ENCODE data around the gene CRTC1.

GRCh38 chr19:18657590-18658365 lies 25.7 kb upstream of the CRTC1 start:
- TF ChIP-seq EZH2 (IDR thresholded peaks at IDR 0.05; ENCODE audit: borderline replicate concordance, low read depth, low read length, poor library complexity, severe bottlenecking) = no peak
- TF ChIP-seq, protein P1, sequence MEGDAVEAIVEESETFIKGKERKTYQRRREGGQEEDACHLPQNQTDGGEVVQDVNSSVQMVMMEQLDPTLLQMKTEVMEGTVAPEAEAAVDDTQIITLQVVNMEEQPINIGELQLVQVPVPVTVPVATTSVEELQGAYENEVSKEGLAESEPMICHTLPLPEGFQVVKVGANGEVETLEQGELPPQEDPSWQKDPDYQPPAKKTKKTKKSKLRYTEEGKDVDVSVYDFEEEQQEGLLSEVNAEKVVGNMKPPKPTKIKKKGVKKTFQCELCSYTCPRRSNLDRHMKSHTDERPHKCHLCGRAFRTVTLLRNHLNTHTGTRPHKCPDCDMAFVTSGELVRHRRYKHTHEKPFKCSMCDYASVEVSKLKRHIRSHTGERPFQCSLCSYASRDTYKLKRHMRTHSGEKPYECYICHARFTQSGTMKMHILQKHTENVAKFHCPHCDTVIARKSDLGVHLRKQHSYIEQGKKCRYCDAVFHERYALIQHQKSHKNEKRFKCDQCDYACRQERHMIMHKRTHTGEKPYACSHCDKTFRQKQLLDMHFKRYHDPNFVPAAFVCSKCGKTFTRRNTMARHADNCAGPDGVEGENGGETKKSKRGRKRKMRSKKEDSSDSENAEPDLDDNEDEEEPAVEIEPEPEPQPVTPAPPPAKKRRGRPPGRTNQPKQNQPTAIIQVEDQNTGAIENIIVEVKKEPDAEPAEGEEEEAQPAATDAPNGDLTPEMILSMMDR (conservative IDR thresholded peaks at IDR 0.05; ENCODE audit: low read depth, low read length) = no peak
